ENCODE measurements around the gene C5orf34.
"Not testable (repeated sequence)": the region's sequence is repeated elsewhere in the genome, so short reads cannot be mapped to it uniquely, and the experiment has no call there.

Gene C5orf34

GRCh38 chr5:43456556-43456955 lies 58.4 kb downstream of the C5orf34 start:
- DNase-seq (ENCODE audit: low read depth, low spot score) = no peak
- ChIA-PET POLR2A (no interaction called here), CTCF (no interaction called here)
- no peak for TF ChIP-seq CTCF (IDR thresholded peaks at IDR 0.05; ENCODE audit: insufficient read depth, low read length, missing control alignments)
- no peak overlapping the region for H3K4me3 ChIP-seq (ENCODE audit: low read depth, low read length)

GRCh38 chr5:43441575-43441974 lies 73.4 kb downstream of the C5orf34 start:
- DNase-seq (ENCODE audit: low read depth, low spot score); H3K4me3 ChIP-seq (ENCODE audit: low read depth, low read length); POLR2A ChIA-PET; CTCF ChIA-PET: not testable (repeated sequence)

- no peak for TF ChIP-seq CTCF (IDR thresholded peaks at IDR 0.05; ENCODE audit: insufficient read depth, low read length, missing control alignments)
- CTCF ChIA-PET = no interaction called here
- no peak for DNase-seq (ENCODE audit: low read depth, low spot score)
- no peak overlapping the region for H3K4me3 ChIP-seq (ENCODE audit: low read depth, low read length)
- POLR2A ChIA-PET = no interaction called here
Measured at GRCh38 chr5:43437062-43437660, 77.8 kb downstream of the C5orf34 start.
